Caco-2 (cell line): Measurements from ENCODE around the gene SBF1. TPM values are rescaled to one million over a fixed set of nuclear protein-coding genes. Genes with fewer than 3 reads are reported as not detected.

ENCODE experiments used
- BruUV-seq: library from RNA; stranded (reverse); fragments of 400-500 nt; replicated peaks from 2 replicates; lab custom pipeline; 2021; lab: Mats Ljungman, UMichigan
- CTCF ChIA-PET: fragments of 300-600 bp; sonication (Branson Sonifier 250); formaldehyde crosslinking; loops from one replicate; lab custom pipeline; 2022; ENCODE audit warnings: antibody characterized with exemption; lab: Charles Lee
- POLR2A ChIA-PET: fragments of 300-600 bp; sonication (Branson Sonifier 250); formaldehyde crosslinking; loops from one replicate; lab custom pipeline; 2022; ENCODE audit warnings: antibody characterized with exemption; lab: Charles Lee
- DNase-seq, 2 experiments: peaks; one replicate each; pipeline versions ENCODE4 v3.0.0 to v3.0.0-alpha.2; 2020 to 2022
- H3K27me3 ChIP-seq: replicated peaks from 2 replicates; pipeline ENCODE4 v1.6.0; 2011; ENCODE audit warnings: low read length; ENCODE audit not compliant: control insufficient read depth, insufficient read depth
- H3K36me3 ChIP-seq: 2 replicates; pipeline ENCODE4 v1.5.1; 2011; ENCODE audit warnings: low read length; ENCODE audit not compliant: control insufficient read depth, insufficient read depth
- H3K4me1 ChIP-seq: fragments of 250-450 bp; sonication (Bioruptor Pico); 2 replicates; pipeline ENCODE4 v1.5.1; 2020; ENCODE audit warnings: mild to moderate bottlenecking
- H3K4me3 ChIP-seq: 2 replicates; pipeline ENCODE4 v1.5.1; 2011; ENCODE audit warnings: low read depth, mild to moderate bottlenecking, control low read depth, low read length
- H3K9me3 ChIP-seq: fragments of 250-450 bp; sonication (Bioruptor Pico); 2 replicates; pipeline ENCODE4 v1.5.1; 2020; ENCODE audit warnings: mild to moderate bottlenecking, moderate library complexity
- H3K27ac Mint-ChIP-seq: one replicate; pipeline ENCODE4 v1.8.0; 2022; ENCODE audit warnings: mixed read lengths; ENCODE audit not compliant: unreplicated experiment
- H3K27me3 Mint-ChIP-seq: one replicate; pipeline ENCODE4 v1.8.0; 2022; ENCODE audit warnings: mixed read lengths; ENCODE audit not compliant: insufficient read depth, unreplicated experiment
- H3K36me3 Mint-ChIP-seq: one replicate; pipeline ENCODE4 v1.8.0; 2022; ENCODE audit warnings: mild to moderate bottlenecking, mixed read lengths; ENCODE audit not compliant: insufficient read depth, unreplicated experiment
- H3K4me1 Mint-ChIP-seq: one replicate; pipeline ENCODE4 v1.8.0; 2022; ENCODE audit warnings: low read depth, mixed read lengths; ENCODE audit not compliant: unreplicated experiment
- H3K4me3 Mint-ChIP-seq: one replicate; pipeline ENCODE4 v1.8.0; 2022; ENCODE audit warnings: mild to moderate bottlenecking, moderate library complexity, mixed read lengths; ENCODE audit not compliant: unreplicated experiment
- H3K9me3 Mint-ChIP-seq: one replicate; pipeline ENCODE4 v1.8.0; 2022; ENCODE audit warnings: mixed read lengths; ENCODE audit not compliant: unreplicated experiment
- intact Hi-C: fragments of 100-400 bp; cut with micrococcal nuclease; formaldehyde crosslinking; loops from one replicate; pipeline ENCODE4 v1.10.0; 2022; ENCODE audit not compliant: unreplicated experiment
- total RNA-seq: library from RNA; stranded (reverse); gene quantifications from 2 replicates; pipeline ENCODE4 v1.2.3, GENCODE V29; 2022
- TF ChIP-seq, protein P1 (sequence below), 2 experiments: fragments of 200-600 bp in 1 of 2; IDR thresholded peaks; 1 replicate in 1 of 2; 2 replicates in 1 of 2; pipeline versions ENCODE4 v1.5.1 to v1.8.0; 2011 to 2022; ENCODE audit warnings: antibody characterized with exemption in 1 of 2, control low read depth in 1 of 2, inconsistent platforms in 1 of 2, low read depth in 1 of 2, low read length in 1 of 2, mild to moderate bottlenecking in 1 of 2, moderate library complexity in 1 of 2; ENCODE audit not compliant: insufficient read depth in 1 of 2, severe bottlenecking in 1 of 2, unreplicated experiment in 1 of 2

SBF1 gene
- total RNA-seq, 1 experiment from 2014 or later: 82.8 TPM

DNA sequence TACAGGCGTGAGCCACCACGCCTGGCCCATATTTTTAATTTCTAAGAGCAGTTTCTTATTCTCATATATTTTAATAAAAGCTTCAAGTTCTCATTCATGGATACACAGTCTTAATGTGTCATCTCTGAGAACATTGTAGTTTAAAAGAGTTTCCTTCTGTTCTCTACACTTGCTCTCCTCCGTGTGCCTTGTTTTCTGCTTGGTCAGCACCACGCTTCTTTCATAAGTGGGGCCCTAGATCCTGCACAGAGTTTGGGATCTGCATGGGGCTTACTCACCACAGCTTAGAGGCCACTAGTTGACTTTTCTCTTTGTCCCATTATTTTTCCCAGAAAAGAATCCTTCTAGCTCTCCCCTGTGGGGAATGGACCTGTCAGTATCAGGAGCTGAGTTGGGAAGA, 72.9 kb downstream of the SBF1 start:
- BruUV-seq: no TSS peak
- H3K4me1 ChIP-seq: peaks cover 16% of the 10 kb centered on the region
- peaks cover 6% of the 10 kb centered on the region for H3K4me1 Mint-ChIP-seq
- no peaks in the 10 kb centered on the region for H3K27me3 ChIP-seq
- POLR2A ChIA-PET: no interaction called here
- H3K36me3 ChIP-seq: peaks cover 5% of the 10 kb centered on the region
- DNase-seq: no peak
- CTCF ChIA-PET: no interaction called here
- no peak overlapping the region for H3K27ac Mint-ChIP-seq
- H3K36me3 Mint-ChIP-seq: peaks cover 70% of the 10 kb centered on the region
- H3K4me3 ChIP-seq: no peak overlapping the region
- no peaks in the 10 kb centered on the region for H3K27me3 Mint-ChIP-seq
- H3K4me3 Mint-ChIP-seq: no peak overlapping the region
- no peaks in the 10 kb centered on the region for H3K9me3 ChIP-seq
- intact Hi-C loops: no loop called here
- TF ChIP-seq, protein P1, sequence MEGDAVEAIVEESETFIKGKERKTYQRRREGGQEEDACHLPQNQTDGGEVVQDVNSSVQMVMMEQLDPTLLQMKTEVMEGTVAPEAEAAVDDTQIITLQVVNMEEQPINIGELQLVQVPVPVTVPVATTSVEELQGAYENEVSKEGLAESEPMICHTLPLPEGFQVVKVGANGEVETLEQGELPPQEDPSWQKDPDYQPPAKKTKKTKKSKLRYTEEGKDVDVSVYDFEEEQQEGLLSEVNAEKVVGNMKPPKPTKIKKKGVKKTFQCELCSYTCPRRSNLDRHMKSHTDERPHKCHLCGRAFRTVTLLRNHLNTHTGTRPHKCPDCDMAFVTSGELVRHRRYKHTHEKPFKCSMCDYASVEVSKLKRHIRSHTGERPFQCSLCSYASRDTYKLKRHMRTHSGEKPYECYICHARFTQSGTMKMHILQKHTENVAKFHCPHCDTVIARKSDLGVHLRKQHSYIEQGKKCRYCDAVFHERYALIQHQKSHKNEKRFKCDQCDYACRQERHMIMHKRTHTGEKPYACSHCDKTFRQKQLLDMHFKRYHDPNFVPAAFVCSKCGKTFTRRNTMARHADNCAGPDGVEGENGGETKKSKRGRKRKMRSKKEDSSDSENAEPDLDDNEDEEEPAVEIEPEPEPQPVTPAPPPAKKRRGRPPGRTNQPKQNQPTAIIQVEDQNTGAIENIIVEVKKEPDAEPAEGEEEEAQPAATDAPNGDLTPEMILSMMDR (IDR thresholded peaks at IDR 0.05; ENCODE audit: insufficient read depth in 1 of 2, low read depth in 1 of 2, low read length in 1 of 2, severe bottlenecking in 1 of 2, unreplicated experiment in 1 of 2): no peak
- H3K9me3 Mint-ChIP-seq: no peaks in the 10 kb centered on the region

DNA sequence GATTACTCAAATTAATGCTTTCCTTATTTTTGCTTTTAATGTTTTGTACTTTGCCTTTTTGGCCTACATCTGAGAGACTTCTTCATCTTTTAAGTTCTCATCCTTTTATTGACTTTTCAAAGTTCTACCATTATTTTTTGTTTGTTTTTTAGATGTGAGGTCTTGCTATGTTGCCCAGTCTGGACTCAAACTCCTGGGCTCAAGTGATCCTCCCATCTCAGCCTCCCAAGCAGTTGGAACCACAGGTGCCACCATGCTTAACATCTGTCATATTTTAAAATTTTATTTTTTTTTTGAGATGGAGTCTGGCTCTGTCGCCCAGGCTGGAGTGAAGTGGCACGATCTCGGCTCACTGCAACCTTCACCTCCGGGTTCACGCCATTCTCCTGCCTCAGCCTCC, 73.9 kb downstream of the SBF1 start:
- no peaks in the 10 kb centered on the region for H3K27me3 ChIP-seq

DNA sequence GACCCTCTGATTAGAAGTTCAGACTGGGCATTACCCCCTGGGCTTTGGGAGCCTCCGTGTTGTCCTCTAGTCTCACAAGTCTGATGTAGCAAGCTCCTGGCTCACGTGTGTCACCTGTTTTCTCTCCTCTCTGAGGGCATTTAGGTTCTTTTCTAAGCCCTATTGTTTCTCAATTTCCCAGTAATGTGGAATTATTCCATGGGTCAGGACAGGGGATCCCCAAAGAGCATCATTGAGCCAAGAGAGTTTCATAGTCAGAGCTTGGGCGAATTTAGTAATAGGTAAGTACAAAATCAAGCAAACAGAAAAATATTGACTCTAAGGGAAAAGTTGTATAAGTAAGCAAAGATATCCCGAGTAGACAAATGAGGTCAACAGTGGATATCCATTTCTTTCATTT, 74.4 kb downstream of the SBF1 start:
- Histone ChIP-seq H3K9me3 (no peaks in the 10 kb centered on the region), H3K4me3 (no peak overlapping the region), H3K36me3 (peaks cover 6% of the 10 kb centered on the region), H3K4me1 (peaks cover 24% of the 10 kb centered on the region), H3K27me3 (no peaks in the 10 kb centered on the region)
- Mint-ChIP-seq H3K4me3 (no peak overlapping the region), H3K9me3 (no peaks in the 10 kb centered on the region), H3K4me1 (peaks cover 12% of the 10 kb centered on the region), H3K27ac (no peak overlapping the region), H3K36me3 (peaks cover 60% of the 10 kb centered on the region), H3K27me3 (no peaks in the 10 kb centered on the region)
- ChIA-PET POLR2A (interaction anchor here (0.6 kb wide), 1 partner anchor 31 kb away, joined by 3 read pairs; no protein-coding TSS in a partner anchor), CTCF (interaction anchor here (0.6 to 1.9 kb wide), 5 partner anchors 13 to 108 kb away, joined by 3 to 8 read pairs (median 4); partner anchors contain the start of gene NCAPH2)
- intact Hi-C loops: no loop called here
- DNase-seq: no peak
- BruUV-seq: no TSS peak
- TF ChIP-seq, protein P1 (IDR thresholded peaks at IDR 0.05; ENCODE audit: insufficient read depth in 1 of 2, low read depth in 1 of 2, low read length in 1 of 2, severe bottlenecking in 1 of 2, unreplicated experiment in 1 of 2): no peak

More for the DNA sequence above, 73.9 kb downstream of the SBF1 start:
- Histone ChIP-seq H3K9me3 (no peaks in the 10 kb centered on the region), H3K4me1 (peaks cover 24% of the 10 kb centered on the region), H3K36me3 (peaks cover 5% of the 10 kb centered on the region), H3K4me3 (no peak overlapping the region)
- Mint-ChIP-seq H3K36me3 (peaks cover 64% of the 10 kb centered on the region), H3K27me3 (no peaks in the 10 kb centered on the region), H3K4me1 (peaks cover 12% of the 10 kb centered on the region), H3K4me3 (no peak overlapping the region), H3K9me3 (no peaks in the 10 kb centered on the region), H3K27ac (no peak overlapping the region)
- no TSS peak for BruUV-seq
- ChIA-PET POLR2A (no interaction called here), CTCF (no interaction called here)
- intact Hi-C loops: no loop called here
- TF ChIP-seq, protein P1 (IDR thresholded peaks at IDR 0.05; ENCODE audit: insufficient read depth in 1 of 2, low read depth in 1 of 2, low read length in 1 of 2, severe bottlenecking in 1 of 2, unreplicated experiment in 1 of 2): no peak
- DNase-seq: no peak
